Measurements from ENCODE around the gene EIF4G2.

The EIF4G2 gene

GRCh38 chr11:10808553-10809372 is at the start of gene EIF4G2 (continued):
- TF ChIP-seq ZNF157 (tag by site-specific recombination; IDR thresholded peaks at IDR 0.05) = no peak
- TF ChIP-seq FEZF1 (tag by site-specific recombination; IDR thresholded peaks at IDR 0.05) = no peak
- peak; percentile 88 for TF ChIP-seq SP2 (tag by site-specific recombination; IDR thresholded peaks at IDR 0.05)
- TF ChIP-seq, protein P1, sequence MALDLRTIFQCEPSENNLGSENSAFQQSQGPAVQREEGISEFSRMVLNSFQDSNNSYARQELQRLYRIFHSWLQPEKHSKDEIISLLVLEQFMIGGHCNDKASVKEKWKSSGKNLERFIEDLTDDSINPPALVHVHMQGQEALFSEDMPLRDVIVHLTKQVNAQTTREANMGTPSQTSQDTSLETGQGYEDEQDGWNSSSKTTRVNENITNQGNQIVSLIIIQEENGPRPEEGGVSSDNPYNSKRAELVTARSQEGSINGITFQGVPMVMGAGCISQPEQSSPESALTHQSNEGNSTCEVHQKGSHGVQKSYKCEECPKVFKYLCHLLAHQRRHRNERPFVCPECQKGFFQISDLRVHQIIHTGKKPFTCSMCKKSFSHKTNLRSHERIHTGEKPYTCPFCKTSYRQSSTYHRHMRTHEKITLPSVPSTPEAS (tag by site-specific recombination; IDR thresholded peaks at IDR 0.05) = no peak
- TF ChIP-seq MEIS1 (CRISPR knock-in tag; IDR thresholded peaks at IDR 0.05; ENCODE audit: borderline replicate concordance) = no peak
- TF ChIP-seq ZNF571 (tag by site-specific recombination; IDR thresholded peaks at IDR 0.05) = no peak
- no peak for TF ChIP-seq ZNF548 (tag by site-specific recombination; IDR thresholded peaks at IDR 0.05)
- TF ChIP-seq PRDM10 (tag by site-specific recombination; IDR thresholded peaks at IDR 0.05) = peak; percentile 75
- TF ChIP-seq, protein P2, sequence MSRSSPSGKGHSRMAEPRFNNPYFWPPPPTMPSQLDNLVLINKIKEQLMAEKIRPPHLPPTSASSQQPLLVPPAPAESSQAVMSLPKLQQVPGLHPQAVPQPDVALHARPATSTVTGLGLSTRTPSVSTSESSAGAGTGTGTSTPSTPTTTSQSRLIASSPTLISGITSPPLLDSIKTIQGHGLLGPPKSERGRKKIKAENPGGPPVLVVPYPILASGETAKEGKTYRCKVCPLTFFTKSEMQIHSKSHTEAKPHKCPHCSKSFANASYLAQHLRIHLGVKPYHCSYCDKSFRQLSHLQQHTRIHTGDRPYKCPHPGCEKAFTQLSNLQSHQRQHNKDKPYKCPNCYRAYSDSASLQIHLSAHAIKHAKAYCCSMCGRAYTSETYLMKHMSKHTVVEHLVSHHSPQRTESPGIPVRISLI (tag by site-specific recombination; IDR thresholded peaks at IDR 0.05) = no peak
- no peak; the same call in 1 of the 2 replicates for TF ChIP-seq ZNF366 (tag by site-specific recombination; conservative IDR thresholded peaks at IDR 0.05)
- peak; percentile 50 for TF ChIP-seq WT1 (tag by site-specific recombination; IDR thresholded peaks at IDR 0.05)
- no peak for TF ChIP-seq ZNF626 (tag by site-specific recombination; IDR thresholded peaks at IDR 0.05)
- TF ChIP-seq ZNF140 (tag by site-specific recombination; IDR thresholded peaks at IDR 0.05) = no peak
- no peak for TF ChIP-seq ZNF121 (tag by site-specific recombination; IDR thresholded peaks at IDR 0.05)
- TF ChIP-seq ZNF324 (tag by site-specific recombination; IDR thresholded peaks at IDR 0.05) = peak; percentile 88
- TF ChIP-seq ZNF2 (tag by site-specific recombination; IDR thresholded peaks at IDR 0.05) = peak; percentile 80
- TF ChIP-seq ZNF404 (tag by site-specific recombination; IDR thresholded peaks at IDR 0.05) = no peak
- no peak for TF ChIP-seq ZNF114 (tag by site-specific recombination; IDR thresholded peaks at IDR 0.05)
- no peak for TF ChIP-seq OSR2 (tag by site-specific recombination; IDR thresholded peaks at IDR 0.05)
- TF ChIP-seq KLF16 (tag by site-specific recombination; IDR thresholded peaks at IDR 0.05) = peak; percentile 62
- TF ChIP-seq, protein P3, sequence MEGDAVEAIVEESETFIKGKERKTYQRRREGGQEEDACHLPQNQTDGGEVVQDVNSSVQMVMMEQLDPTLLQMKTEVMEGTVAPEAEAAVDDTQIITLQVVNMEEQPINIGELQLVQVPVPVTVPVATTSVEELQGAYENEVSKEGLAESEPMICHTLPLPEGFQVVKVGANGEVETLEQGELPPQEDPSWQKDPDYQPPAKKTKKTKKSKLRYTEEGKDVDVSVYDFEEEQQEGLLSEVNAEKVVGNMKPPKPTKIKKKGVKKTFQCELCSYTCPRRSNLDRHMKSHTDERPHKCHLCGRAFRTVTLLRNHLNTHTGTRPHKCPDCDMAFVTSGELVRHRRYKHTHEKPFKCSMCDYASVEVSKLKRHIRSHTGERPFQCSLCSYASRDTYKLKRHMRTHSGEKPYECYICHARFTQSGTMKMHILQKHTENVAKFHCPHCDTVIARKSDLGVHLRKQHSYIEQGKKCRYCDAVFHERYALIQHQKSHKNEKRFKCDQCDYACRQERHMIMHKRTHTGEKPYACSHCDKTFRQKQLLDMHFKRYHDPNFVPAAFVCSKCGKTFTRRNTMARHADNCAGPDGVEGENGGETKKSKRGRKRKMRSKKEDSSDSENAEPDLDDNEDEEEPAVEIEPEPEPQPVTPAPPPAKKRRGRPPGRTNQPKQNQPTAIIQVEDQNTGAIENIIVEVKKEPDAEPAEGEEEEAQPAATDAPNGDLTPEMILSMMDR (tag by site-specific recombination; IDR thresholded peaks at IDR 0.05) = peak; percentile 13; the same call in 1 of the 2 replicates
- no peak for TF ChIP-seq ZNF292 (tag by site-specific recombination; IDR thresholded peaks at IDR 0.05; ENCODE audit: borderline replicate concordance, low read depth)
- no peak for TF ChIP-seq ZNF266 (tag by site-specific recombination; IDR thresholded peaks at IDR 0.05; ENCODE audit: low read depth)
- TF ChIP-seq ZNF335 (tag by site-specific recombination; conservative IDR thresholded peaks at IDR 0.05) = peak; percentile 92
- no peak for TF ChIP-seq ZNF513 (tag by site-specific recombination; IDR thresholded peaks at IDR 0.05)
- TF ChIP-seq ZNF639 (tag by site-specific recombination; IDR thresholded peaks at IDR 0.05) = peak; percentile 77
- peak; percentile 26; the same call in 1 of the 2 replicates for TF ChIP-seq ZNF24 (tag by site-specific recombination; IDR thresholded peaks at IDR 0.05)
- no peak for TF ChIP-seq PRDM1 (tag by site-specific recombination; IDR thresholded peaks at IDR 0.05)
- TF ChIP-seq ZFP37 (tag by site-specific recombination; IDR thresholded peaks at IDR 0.05) = no peak

All from HEK293 (cell line).